ENCODE data around the gene HK3.

Gene HK3

GRCh38 chr5:176878463-176878862, 20.7 kb downstream of the HK3 start:
- TF ChIP-seq CTCF (IDR thresholded peaks at IDR 0.05) (no peak), ZFX (IDR thresholded peaks at IDR 0.05; ENCODE audit: borderline replicate concordance) (no peak)
- H3K27ac ChIP-seq, result no peak overlapping the region

- TF ChIP-seq ZFX (IDR thresholded peaks at IDR 0.05; ENCODE audit: borderline replicate concordance) (no peak), CTCF (IDR thresholded peaks at IDR 0.05) (no peak)
- H3K27ac ChIP-seq, result no peak overlapping the region
These were observed 21.3 kb downstream of the HK3 start for GRCh38 chr5:176877793-176878331.

GRCh38 chr5:176876506-176877431, 22.4 kb downstream of the HK3 start:
- TF ChIP-seq CTCF (IDR thresholded peaks at IDR 0.05) (no peak), ZFX (IDR thresholded peaks at IDR 0.05; ENCODE audit: borderline replicate concordance) (no peak)
- no peak overlapping the region for H3K27ac ChIP-seq

- H3K27ac ChIP-seq, result no peak overlapping the region
- TF ChIP-seq CTCF (IDR thresholded peaks at IDR 0.05) (no peak), ZFX (IDR thresholded peaks at IDR 0.05; ENCODE audit: borderline replicate concordance) (no peak)
These were observed 23.2 kb downstream of the HK3 start for GRCh38 chr5:176875783-176876505.

GRCh38 chr5:176875014-176875550, 24.1 kb downstream of the HK3 start:
- TF ChIP-seq ZFX (IDR thresholded peaks at IDR 0.05; ENCODE audit: borderline replicate concordance), result no peak
- no peak for TF ChIP-seq CTCF (IDR thresholded peaks at IDR 0.05)
- no peak overlapping the region for H3K27ac ChIP-seq

GRCh38 chr5:176874198-176874780, 24.9 kb downstream of the HK3 start:
- no peak overlapping the region for H3K27ac ChIP-seq

More at GRCh38 chr5:176874198-176874780, 24.9 kb downstream of the HK3 start:
- TF ChIP-seq ZFX (IDR thresholded peaks at IDR 0.05; ENCODE audit: borderline replicate concordance), result no peak
- no peak for TF ChIP-seq CTCF (IDR thresholded peaks at IDR 0.05)
